HepG2 (cell line): ENCODE results near the gene STOM. TPM values are rescaled to one million over a fixed set of nuclear protein-coding genes. Genes with fewer than 3 reads are reported as not detected.

ENCODE experiments used
- CREB1 ChIP-seq, 2 experiments: fragments of 450-650 bp in 1 of 2; IDR thresholded peaks; 2 replicates each; pipeline ENCODE4 v1.6.1; 2016 to 2017; ENCODE audit warnings: control low read depth in 1 of 2, mild to moderate bottlenecking in 1 of 2, missing compliant biosample characterization in 1 of 2, missing genetic modification characterization in 1 of 2
- E2F2 ChIP-seq: sonication (generic); formaldehyde crosslinking; IDR thresholded peaks from 2 replicates; pipeline ENCODE4 v1.4.0; 2020; ENCODE audit warnings: missing genetic modification reagents, borderline replicate concordance
- ETV5 ChIP-seq: IDR thresholded peaks from 2 replicates; pipeline ENCODE4 v1.6.1; 2018; ENCODE audit warnings: missing biosample characterization, missing genetic modification reagents, inconsistent platforms, borderline replicate concordance
- FOSL2 ChIP-seq: sonication (generic); formaldehyde crosslinking; IDR thresholded peaks from 2 replicates; pipeline ENCODE4 v1.4.0; 2020; ENCODE audit warnings: missing genetic modification reagents
- HMGXB4 ChIP-seq, 2 experiments: sonication (generic) in 1 of 2; formaldehyde crosslinking in 1 of 2; IDR thresholded peaks; 2 replicates each; pipeline versions ENCODE4 v1.4.0 to v1.6.1; 2018 to 2020; ENCODE audit warnings: missing genetic modification reagents in 2 of 2, borderline replicate concordance in 1 of 2, low read depth in 1 of 2, mild to moderate bottlenecking in 1 of 2, missing biosample characterization in 1 of 2
- HNF4A ChIP-seq: sonication (generic); formaldehyde crosslinking; IDR thresholded peaks from 2 replicates; pipeline ENCODE4 v1.4.0; 2020; ENCODE audit warnings: missing genetic modification reagents
- HNF4G ChIP-seq, 2 experiments: sonication (generic) in 1 of 2; formaldehyde crosslinking in 1 of 2; IDR thresholded peaks; 2 replicates each; pipeline versions ENCODE4 v1.4.0 to v1.6.1; 2011 to 2020; ENCODE audit warnings: borderline replicate concordance in 2 of 2, low read depth in 2 of 2, mild to moderate bottlenecking in 2 of 2, low read length in 1 of 2, missing genetic modification reagents in 1 of 2, moderate library complexity in 1 of 2
- MEIS1 ChIP-seq: sonication (generic); formaldehyde crosslinking; IDR thresholded peaks from 2 replicates; pipeline ENCODE4 v1.9.0; 2021; ENCODE audit warnings: mild to moderate bottlenecking, missing genetic modification reagents, moderate library complexity, borderline replicate concordance
- NFIB ChIP-seq: sonication (generic); formaldehyde crosslinking; IDR thresholded peaks from 2 replicates; pipeline ENCODE4 v1.9.0; 2021; ENCODE audit warnings: missing genetic modification reagents, mild to moderate bottlenecking, borderline replicate concordance
- NPAS2 ChIP-seq: sonication (generic); formaldehyde crosslinking; IDR thresholded peaks from 2 replicates; pipeline ENCODE4 v1.8.0; 2022; ENCODE audit warnings: mild to moderate bottlenecking, missing genetic modification reagents, borderline replicate concordance
- PCBP1 ChIP-seq: fragments of 200-400 bp; formaldehyde crosslinking; IDR thresholded peaks from 2 replicates; pipeline ENCODE4 v1.6.1; 2017; ENCODE audit warnings: mild to moderate bottlenecking, low read depth, low read length, borderline replicate concordance
- PHF20 ChIP-seq: sonication (generic); formaldehyde crosslinking; IDR thresholded peaks from 2 replicates; pipeline ENCODE4 v1.5.0; 2020; ENCODE audit warnings: mild to moderate bottlenecking, missing genetic modification reagents
- REPIN1 ChIP-seq: sonication (generic); formaldehyde crosslinking; IDR thresholded peaks from 2 replicates; pipeline ENCODE4 v1.8.0; 2022; ENCODE audit warnings: missing genetic modification reagents, low read depth, mild to moderate bottlenecking, borderline replicate concordance
- RFX3 ChIP-seq: IDR thresholded peaks from 2 replicates; pipeline ENCODE4 v1.6.1; 2016; ENCODE audit warnings: missing biosample characterization, missing genetic modification reagents
- SNAPC5 ChIP-seq: sonication (generic); formaldehyde crosslinking; IDR thresholded peaks from 2 replicates; pipeline ENCODE4 v1.8.1; 2023; ENCODE audit warnings: mild to moderate bottlenecking, missing genetic modification reagents, borderline replicate concordance
- ZNF547 ChIP-seq: sonication (generic); formaldehyde crosslinking; IDR thresholded peaks from 2 replicates; pipeline ENCODE4 v1.5.1; 2020; ENCODE audit warnings: mild to moderate bottlenecking, missing genetic modification reagents
- ZNF563 ChIP-seq: sonication (generic); formaldehyde crosslinking; IDR thresholded peaks from 2 replicates; pipeline ENCODE4 v1.8.0; 2022; ENCODE audit warnings: mild to moderate bottlenecking, moderate library complexity, missing genetic modification reagents
- ZNF709 ChIP-seq: sonication (generic); formaldehyde crosslinking; IDR thresholded peaks from 2 replicates; pipeline ENCODE4 v1.5.0; 2020; ENCODE audit warnings: mild to moderate bottlenecking, missing genetic modification reagents
- ZNF773 ChIP-seq: sonication (generic); formaldehyde crosslinking; IDR thresholded peaks from 2 replicates; pipeline ENCODE4 v1.4.0; 2020; ENCODE audit warnings: missing genetic modification reagents, borderline replicate concordance
- ZNF776 ChIP-seq: sonication (generic); formaldehyde crosslinking; IDR thresholded peaks from 2 replicates; pipeline ENCODE4 v1.4.0; 2020; ENCODE audit warnings: mild to moderate bottlenecking, missing genetic modification reagents
- ZUFSP ChIP-seq: sonication (generic); formaldehyde crosslinking; IDR thresholded peaks from 2 replicates; pipeline ENCODE4 v1.9.0; 2021; ENCODE audit warnings: missing genetic modification reagents, mild to moderate bottlenecking, borderline replicate concordance
- polyA plus RNA-seq, 8 experiments: library from polyadenylated mRNA; depleted of rRNA in 3 of 8; stranded (reverse) in 7 of 8; unstranded in 1 of 8; fragments of >200 nt; fragmentation: Illumina TruSeq in 4 of 8; extraction: Trizol in 4 of 8; gene quantifications; 2 replicates each; pipeline versions ENCODE4 v1.2.1 to v1.2.3, GENCODE V29; 2011 to 2016; ENCODE audit warnings: low read depth in 4 of 8, missing spikeins in 1 of 8, mixed read lengths in 1 of 8; ENCODE audit not compliant: insufficient read depth in 1 of 8
- total RNA-seq, 5 experiments: library from RNA; depleted of rRNA; stranded (reverse); fragments of >200 nt; fragmentation: Illumina TruSeq; extraction: Trizol; gene quantifications; 2 replicates each; pipeline ENCODE4 v1.2.3, GENCODE V29; 2016; ENCODE audit warnings: low read depth in 1 of 5

Gene STOM
- total and polyA plus RNA-seq, 2 of the 13 experiments (the other 11 are each of a cell fraction or from before 2014, with no cell fraction given), result 43.6 to 165 TPM

- TF ChIP-seq CREB1 (IDR thresholded peaks at IDR 0.05) (no peak), CREB1 (CRISPR knock-in tag; IDR thresholded peaks at IDR 0.05) (no peak), PHF20 (CRISPR knock-in tag) (no peak; the same call in 1 of the 2 replicates), HMGXB4 (CRISPR knock-in tag; IDR thresholded peaks at IDR 0.05; ENCODE audit: borderline replicate concordance in 1 of 2, low read depth in 1 of 2) (no peak; a peak in 2 of 4 replicates), RFX3 (CRISPR knock-in tag) (no peak), ZNF709 (CRISPR knock-in tag) (no peak), ZNF773 (CRISPR knock-in tag) (no peak), ZUFSP (CRISPR knock-in tag) (no peak), PCBP1 (no peak), NFIB (CRISPR knock-in tag) (0 out of 2 replicates have a peak, but pooled peaks have one; percentile 53), FOSL2 (CRISPR knock-in tag) (peak; percentile 93), HNF4A (CRISPR knock-in tag) (peak; percentile 96), NPAS2 (CRISPR knock-in tag) (no peak), MEIS1 (peak; percentile 57; the same call in 1 of the 2 replicates), ETV5 (peak; percentile 61; the same call in 1 of the 2 replicates), ZNF563 (0 out of 2 replicates have a peak, but pooled peaks have one; percentile 32), HNF4G (IDR thresholded peaks at IDR 0.05; ENCODE audit: borderline replicate concordance, low read depth, low read length) (peak; percentile 98), HNF4G (CRISPR knock-in tag; IDR thresholded peaks at IDR 0.05; ENCODE audit: borderline replicate concordance, low read depth) (peak; percentile 67; the same call in 1 of the 2 replicates), SNAPC5 (CRISPR knock-in tag) (0 out of 2 replicates have a peak, but pooled peaks have one; percentile 34), ZNF547 (CRISPR knock-in tag) (no peak), E2F2 (CRISPR knock-in tag) (0 out of 2 replicates have a peak, but pooled peaks have one; percentile 29), ZNF776 (CRISPR knock-in tag) (no peak), REPIN1 (peak; percentile 95; the same call in 1 of the 2 replicates)
These were observed 73.6 kb downstream of the STOM start (continued) for GRCh38 chr9:121296213-121297127.
